ENCODE data around the gene PDE4B.

PDE4B gene

DNA sequence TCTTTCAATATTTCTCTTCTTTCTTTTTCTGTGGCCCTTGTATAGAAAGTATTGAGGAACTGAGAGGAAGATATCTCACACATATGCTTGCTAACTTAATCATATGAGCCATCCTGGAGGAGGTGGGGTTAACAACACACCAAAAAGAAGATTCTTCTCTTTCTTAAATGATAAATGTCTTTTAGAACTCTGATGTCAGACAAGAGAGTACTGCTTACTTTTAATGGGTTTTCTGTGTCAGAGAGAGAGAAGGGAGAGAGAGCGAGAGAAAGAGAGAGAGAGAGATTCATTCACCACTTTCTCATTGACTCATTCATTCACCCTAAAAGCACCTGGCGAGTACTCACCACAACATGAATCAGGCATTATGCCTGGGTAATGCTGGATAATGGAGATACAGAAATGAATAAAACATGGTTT is 490.9 kb downstream of the PDE4B start:
- TF ChIP-seq, protein P1, sequence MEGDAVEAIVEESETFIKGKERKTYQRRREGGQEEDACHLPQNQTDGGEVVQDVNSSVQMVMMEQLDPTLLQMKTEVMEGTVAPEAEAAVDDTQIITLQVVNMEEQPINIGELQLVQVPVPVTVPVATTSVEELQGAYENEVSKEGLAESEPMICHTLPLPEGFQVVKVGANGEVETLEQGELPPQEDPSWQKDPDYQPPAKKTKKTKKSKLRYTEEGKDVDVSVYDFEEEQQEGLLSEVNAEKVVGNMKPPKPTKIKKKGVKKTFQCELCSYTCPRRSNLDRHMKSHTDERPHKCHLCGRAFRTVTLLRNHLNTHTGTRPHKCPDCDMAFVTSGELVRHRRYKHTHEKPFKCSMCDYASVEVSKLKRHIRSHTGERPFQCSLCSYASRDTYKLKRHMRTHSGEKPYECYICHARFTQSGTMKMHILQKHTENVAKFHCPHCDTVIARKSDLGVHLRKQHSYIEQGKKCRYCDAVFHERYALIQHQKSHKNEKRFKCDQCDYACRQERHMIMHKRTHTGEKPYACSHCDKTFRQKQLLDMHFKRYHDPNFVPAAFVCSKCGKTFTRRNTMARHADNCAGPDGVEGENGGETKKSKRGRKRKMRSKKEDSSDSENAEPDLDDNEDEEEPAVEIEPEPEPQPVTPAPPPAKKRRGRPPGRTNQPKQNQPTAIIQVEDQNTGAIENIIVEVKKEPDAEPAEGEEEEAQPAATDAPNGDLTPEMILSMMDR (IDR thresholded peaks at IDR 0.05; ENCODE audit: low read depth, low read length, missing control alignments) = no peak
- in situ Hi-C loops (cut with HindIII; ENCODE audit: low pct_ligation_motif_present, low sequenced_read_pairs) = no loop called here
- no peaks in the 10 kb centered on the region for H3K36me3 ChIP-seq (replicated peaks)
- H3K4me3 ChIP-seq (ENCODE audit: low read depth, low read length) = no peak overlapping the region
- no peaks in the 10 kb centered on the region for H3K27me3 ChIP-seq (replicated peaks)
- no peak overlapping the region for H3K27ac ChIP-seq
- no peak for DNase-seq

DNA sequence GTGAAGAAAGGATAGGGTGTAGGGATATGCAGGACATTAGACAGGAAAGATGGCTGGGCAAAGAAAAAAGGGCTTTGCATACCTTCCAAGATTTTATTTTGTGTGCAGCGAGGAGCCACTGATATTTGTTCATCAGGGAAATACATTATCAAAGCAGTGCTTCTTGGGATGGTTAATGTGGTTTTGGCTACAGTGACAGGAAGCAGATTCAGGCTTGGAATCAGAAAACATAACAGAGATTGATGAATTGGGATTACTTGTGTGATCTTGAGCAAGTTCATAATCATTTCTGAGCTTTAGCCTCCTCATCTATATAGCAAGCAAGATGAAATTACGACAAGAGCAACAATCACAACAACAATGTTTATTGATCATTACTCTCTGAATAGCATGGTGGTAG is 492.1 kb downstream of the PDE4B start:
- H3K27ac ChIP-seq = no peak overlapping the region

DNA sequence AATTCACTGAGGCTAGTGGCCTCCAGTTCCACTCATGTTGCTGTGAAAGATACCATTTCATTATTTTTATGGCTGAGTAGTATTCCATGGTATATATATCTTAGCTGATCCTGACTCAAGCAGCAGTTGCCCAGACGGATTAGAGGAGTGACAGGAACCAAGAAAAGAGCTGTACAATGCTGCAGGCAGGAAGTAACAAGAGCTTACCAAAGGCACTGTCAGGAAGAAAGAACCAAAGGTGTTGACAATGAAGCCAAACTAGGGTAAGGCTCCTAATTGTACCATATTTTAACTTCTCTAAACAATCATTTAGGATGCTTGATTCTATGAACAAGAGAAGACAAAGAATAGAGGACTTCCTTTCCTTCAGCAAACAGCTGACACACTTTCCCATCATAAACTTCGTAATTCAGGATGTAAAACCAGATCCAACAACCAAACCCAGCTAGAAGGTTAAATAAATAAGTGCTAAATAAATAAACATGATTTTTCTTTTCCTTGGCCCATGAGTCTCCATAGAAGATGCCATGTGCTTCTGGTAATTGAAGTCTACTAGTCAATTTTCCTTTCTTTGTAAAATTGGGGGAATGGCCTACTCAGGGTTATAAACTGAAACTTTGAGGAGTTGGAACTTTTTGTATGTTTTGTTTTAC is 493.0 kb downstream of the PDE4B start:
- in situ Hi-C loops (cut with HindIII; ENCODE audit: low pct_ligation_motif_present, low sequenced_read_pairs) = no loop called here
- TF ChIP-seq, protein P1 (IDR thresholded peaks at IDR 0.05; ENCODE audit: low read depth, low read length, missing control alignments) = no peak
- DNase-seq = no peak
- no peaks in the 10 kb centered on the region for H3K27me3 ChIP-seq (replicated peaks)
- no peaks in the 10 kb centered on the region for H3K36me3 ChIP-seq (replicated peaks)
- no peak overlapping the region for H3K4me3 ChIP-seq (ENCODE audit: low read depth, low read length)
- H3K27ac ChIP-seq = no peak overlapping the region

More for the DNA sequence above, 492.1 kb downstream of the PDE4B start:
- DNase-seq = no peak
- in situ Hi-C loops (cut with HindIII; ENCODE audit: low pct_ligation_motif_present, low sequenced_read_pairs) = no loop called here
- TF ChIP-seq, protein P1 (IDR thresholded peaks at IDR 0.05; ENCODE audit: low read depth, low read length, missing control alignments) = no peak
- Histone ChIP-seq H3K27me3 (replicated peaks) (no peaks in the 10 kb centered on the region), H3K4me3 (ENCODE audit: low read depth, low read length) (no peak overlapping the region), H3K36me3 (replicated peaks) (no peaks in the 10 kb centered on the region)

DNA sequence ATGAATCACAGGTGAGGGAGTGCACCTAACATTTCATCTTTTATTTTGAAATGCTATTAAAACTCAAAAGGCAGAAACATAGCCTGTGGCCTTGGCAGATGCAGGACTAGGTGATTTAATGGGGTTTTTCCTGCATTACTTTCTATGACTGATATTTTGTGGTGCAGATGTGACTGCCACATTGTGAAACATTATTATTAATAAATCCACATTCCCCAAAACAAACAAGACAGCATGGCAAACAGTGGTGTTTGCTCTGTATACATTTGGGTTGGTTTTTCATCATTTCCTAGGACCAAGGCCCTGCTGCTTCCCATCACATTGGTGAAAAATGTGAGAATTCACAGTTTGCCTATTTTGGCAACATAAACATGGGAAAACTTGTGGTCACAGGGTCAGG is 493.6 kb downstream of the PDE4B start:
- no peaks in the 10 kb centered on the region for H3K36me3 ChIP-seq (replicated peaks)
- no peak for DNase-seq
- H3K27ac ChIP-seq = no peak overlapping the region
- TF ChIP-seq, protein P1 (IDR thresholded peaks at IDR 0.05; ENCODE audit: low read depth, low read length, missing control alignments) = no peak
- H3K27me3 ChIP-seq (replicated peaks) = no peaks in the 10 kb centered on the region
- in situ Hi-C loops (cut with HindIII; ENCODE audit: low pct_ligation_motif_present, low sequenced_read_pairs) = no loop called here
- H3K4me3 ChIP-seq (ENCODE audit: low read depth, low read length) = no peak overlapping the region

DNA sequence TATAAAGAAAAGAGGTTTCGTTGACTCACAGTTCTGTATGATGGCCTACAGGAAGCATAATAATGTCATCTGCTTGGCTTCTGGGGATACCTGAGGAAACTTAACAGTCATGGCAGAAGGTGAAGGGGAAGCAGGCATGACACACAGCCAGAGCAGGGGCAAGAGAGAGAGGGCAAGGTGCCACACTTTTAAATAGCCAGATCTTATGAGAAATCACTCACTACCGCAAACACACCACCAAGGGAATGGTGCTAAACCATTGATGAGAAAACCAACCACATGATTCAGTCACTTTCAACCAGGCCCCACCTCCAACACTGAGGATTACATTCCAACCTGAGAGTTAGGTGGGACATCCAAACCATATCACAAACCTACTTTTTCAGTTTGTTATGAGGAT is 495.4 kb downstream of the PDE4B start:
- TF ChIP-seq, protein P1 (IDR thresholded peaks at IDR 0.05; ENCODE audit: low read depth, low read length, missing control alignments) = no peak
- Histone ChIP-seq H3K27me3 (replicated peaks) (no peaks in the 10 kb centered on the region), H3K36me3 (replicated peaks) (no peaks in the 10 kb centered on the region), H3K27ac (no peak overlapping the region), H3K4me3 (ENCODE audit: low read depth, low read length) (no peak overlapping the region)
- DNase-seq = no peak
- in situ Hi-C loops (cut with HindIII; ENCODE audit: low pct_ligation_motif_present, low sequenced_read_pairs) = no loop called here
